Esophagus squamous epithelium (tissue), 4 donors: ENCODE results near the gene DDOST.

Source experiments
- POLR2A ChIP-seq, 4 donors: fragments of 450-650 bp; IDR thresholded peaks; one replicate each; pipeline ENCODE4 v1.6.1; 2017; ENCODE audit warnings: antibody characterized with exemption in 4 of 4, mild to moderate bottlenecking in 4 of 4, moderate library complexity in 3 of 4
- TF ChIP-seq, protein P1 (sequence below), 6 experiments: fragments of 450-650 bp in 4 of 6; fragments of 200-600 bp in 2 of 6; sonication (generic) in 2 of 6; IDR thresholded peaks; one replicate each; pipeline ENCODE4 v1.5.1; 2016 to 2019; ENCODE audit warnings: antibody characterized with exemption in 6 of 6, mild to moderate bottlenecking in 4 of 6, moderate library complexity in 4 of 6

DNA sequence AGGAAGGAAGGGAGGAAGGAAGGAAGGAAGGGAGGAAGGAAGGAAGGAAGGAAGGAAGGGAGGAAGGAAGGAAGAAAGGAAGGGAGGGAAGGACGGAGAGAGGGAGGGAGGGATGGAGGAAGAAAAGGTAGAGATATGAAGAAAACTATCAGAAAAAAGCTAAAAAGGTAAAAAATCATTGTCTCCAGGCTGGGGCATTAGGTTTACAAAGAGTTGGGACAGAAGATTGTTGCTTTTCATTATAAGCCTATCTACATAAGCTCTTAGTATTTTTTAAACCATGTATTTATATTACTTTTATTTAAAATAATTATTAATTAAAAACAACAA, 35.1 kb downstream of the DDOST start:
- TF ChIP-seq, protein P1, sequence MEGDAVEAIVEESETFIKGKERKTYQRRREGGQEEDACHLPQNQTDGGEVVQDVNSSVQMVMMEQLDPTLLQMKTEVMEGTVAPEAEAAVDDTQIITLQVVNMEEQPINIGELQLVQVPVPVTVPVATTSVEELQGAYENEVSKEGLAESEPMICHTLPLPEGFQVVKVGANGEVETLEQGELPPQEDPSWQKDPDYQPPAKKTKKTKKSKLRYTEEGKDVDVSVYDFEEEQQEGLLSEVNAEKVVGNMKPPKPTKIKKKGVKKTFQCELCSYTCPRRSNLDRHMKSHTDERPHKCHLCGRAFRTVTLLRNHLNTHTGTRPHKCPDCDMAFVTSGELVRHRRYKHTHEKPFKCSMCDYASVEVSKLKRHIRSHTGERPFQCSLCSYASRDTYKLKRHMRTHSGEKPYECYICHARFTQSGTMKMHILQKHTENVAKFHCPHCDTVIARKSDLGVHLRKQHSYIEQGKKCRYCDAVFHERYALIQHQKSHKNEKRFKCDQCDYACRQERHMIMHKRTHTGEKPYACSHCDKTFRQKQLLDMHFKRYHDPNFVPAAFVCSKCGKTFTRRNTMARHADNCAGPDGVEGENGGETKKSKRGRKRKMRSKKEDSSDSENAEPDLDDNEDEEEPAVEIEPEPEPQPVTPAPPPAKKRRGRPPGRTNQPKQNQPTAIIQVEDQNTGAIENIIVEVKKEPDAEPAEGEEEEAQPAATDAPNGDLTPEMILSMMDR (IDR thresholded peaks at IDR 0.05): no peak
- no peak for TF ChIP-seq POLR2A (IDR thresholded peaks at IDR 0.05)
